K562 (cell line): ENCODE measurements around the gene TBXA2R. TPM values are rescaled to one million over a fixed set of nuclear protein-coding genes. Genes with fewer than 3 reads are reported as not detected.

Experiments
- ATF1 ChIP-seq, 2 experiments: fragments of 450-650 bp in 1 of 2; IDR thresholded peaks; 2 replicates each; pipeline ENCODE4 v1.6.1; 2016; ENCODE audit warnings: missing compliant biosample characterization in 1 of 2, missing genetic modification characterization in 1 of 2
- ATF7 ChIP-seq: fragments of 450-650 bp; IDR thresholded peaks from 2 replicates; pipeline ENCODE4 v1.7.1; 2014; ENCODE audit warnings: mild to moderate bottlenecking, moderate library complexity
- CBFA2T3 ChIP-seq: fragments of 450-650 bp; IDR thresholded peaks from 2 replicates; pipeline ENCODE4 v1.6.1; 2017
- DPF2 ChIP-seq: fragments of 450-650 bp; IDR thresholded peaks from 2 replicates; pipeline ENCODE4 v1.6.1; 2016
- HMGN3 ChIP-seq: IDR thresholded peaks from 2 replicates; pipeline ENCODE4 v1.6.1; 2011; ENCODE audit warnings: borderline replicate concordance, low read depth, mild to moderate bottlenecking, mixed read lengths, low read length; ENCODE audit not compliant: insufficient read length; ENCODE audit errors: extremely low read depth
- HNRNPK ChIP-seq: fragments of 200-400 bp; formaldehyde crosslinking; IDR thresholded peaks from one replicate; pipeline ENCODE4 v1.6.1; 2018; ENCODE audit warnings: mild to moderate bottlenecking, low read depth, low read length; ENCODE audit not compliant: poor library complexity, severe bottlenecking
- JUN ChIP-seq, 2 experiments: sonication (generic) in 1 of 2; formaldehyde crosslinking in 1 of 2; IDR thresholded peaks; 2 replicates each; pipeline versions ENCODE4 v1.6.1 to v1.8.0; 2012 to 2022; ENCODE audit warnings: borderline replicate concordance in 2 of 2, mild to moderate bottlenecking in 2 of 2, improper control_type of control experiment in 1 of 2, low read depth in 1 of 2, low read length in 1 of 2, missing genetic modification reagents in 1 of 2
- KAT7 ChIP-seq: sonication (generic); formaldehyde crosslinking; IDR thresholded peaks from 2 replicates; pipeline ENCODE4 v1.8.0; 2022; ENCODE audit warnings: missing genetic modification reagents, mild to moderate bottlenecking, borderline replicate concordance
- KLF13 ChIP-seq: fragments of 450-650 bp; IDR thresholded peaks from 2 replicates; pipeline ENCODE4 v1.6.1; 2016; ENCODE audit warnings: missing genetic modification characterization, low read depth, mild to moderate bottlenecking, missing compliant biosample characterization, moderate library complexity, borderline replicate concordance
- MBD2 ChIP-seq: sonication (generic); IDR thresholded peaks from 2 replicates; pipeline ENCODE4 v1.6.1; 2016; ENCODE audit warnings: low read depth, borderline replicate concordance
- MEIS2 ChIP-seq: fragments of 450-650 bp; IDR thresholded peaks from 2 replicates; pipeline ENCODE4 v1.6.1; 2014; ENCODE audit warnings: mild to moderate bottlenecking; ENCODE audit not compliant: partially characterized antibody
- MLX ChIP-seq, 2 experiments: fragments of 450-650 bp in 1 of 2; sonication (generic) in 1 of 2; formaldehyde crosslinking; conservative IDR thresholded peaks; 2 replicates each; pipeline versions ENCODE4 v1.4.0 to v1.8.1; 2020 to 2022; ENCODE audit warnings: mild to moderate bottlenecking in 1 of 2, missing genetic modification reagents in 1 of 2
- NR2F6 ChIP-seq: fragments of 450-650 bp; formaldehyde crosslinking; IDR thresholded peaks from 2 replicates; pipeline ENCODE4 v1.4.0; 2020; ENCODE audit warnings: mild to moderate bottlenecking
- NRF1 ChIP-seq, 2 experiments: fragments of 450-650 bp; IDR thresholded peaks in 1 of 2; conservative IDR thresholded peaks in 1 of 2; 2 replicates each; pipeline ENCODE4 v1.6.1; 2014; ENCODE audit warnings: mild to moderate bottlenecking in 2 of 2
- PYGO2 ChIP-seq: fragments of 450-650 bp; IDR thresholded peaks from 2 replicates; pipeline ENCODE4 v1.6.1; 2016; ENCODE audit warnings: mild to moderate bottlenecking, missing genetic modification characterization, moderate library complexity, missing compliant biosample characterization
- RCOR1 ChIP-seq, 2 experiments: IDR thresholded peaks; 2 replicates each; pipeline ENCODE4 v1.6.1; 2012; ENCODE audit warnings: low read depth in 2 of 2, low read length in 2 of 2, borderline replicate concordance in 1 of 2, improper control_type of control experiment in 1 of 2
- SMARCE1 ChIP-seq: fragments of 450-650 bp; IDR thresholded peaks from 2 replicates; pipeline ENCODE4 v1.7.1; 2016; ENCODE audit warnings: mild to moderate bottlenecking
- ZNF639 ChIP-seq, 2 experiments: fragments of 200-800 bp in 1 of 2; sonication (Bioruptor generic) in 1 of 2; sonication (generic) in 1 of 2; formaldehyde crosslinking in 1 of 2; IDR thresholded peaks in 1 of 2; conservative IDR thresholded peaks in 1 of 2; 2 replicates each; pipeline versions ENCODE4 v1.5.0 to v1.6.1; 2016 to 2020; ENCODE audit warnings: missing compliant biosample characterization in 1 of 2, missing genetic modification characterization in 1 of 2, missing genetic modification reagents in 1 of 2
- ZNF699 ChIP-seq: fragments of 250-450 bp; sonication (Bioruptor Pico); IDR thresholded peaks from 2 replicates; pipeline ENCODE4 v1.8.0; 2021; ENCODE audit warnings: mild to moderate bottlenecking, moderate library complexity; ENCODE audit not compliant: insufficient replicate concordance
- polyA plus RNA-seq, 8 experiments: library from polyadenylated mRNA; depleted of rRNA in 4 of 8; stranded (reverse) in 5 of 8; unstranded in 3 of 8; fragments of >200 nt; fragmentation: Nextera tagmentation in 2 of 8; fragmentation: Illumina TruSeq in 1 of 8; extraction: Ambion mirVana in 2 of 8; extraction: Trizol in 1 of 8; gene quantifications; 2 replicates each; pipeline versions ENCODE4 v1.2.1 to v1.2.3, GENCODE V29; 2011 to 2014; ENCODE audit warnings: inconsistent platforms in 1 of 8, missing spikeins in 1 of 8
- total RNA-seq, 7 experiments: library from RNA; depleted of rRNA in 6 of 7; stranded (reverse); fragments of >200 nt in 6 of 7; fragmentation: Illumina TruSeq in 2 of 7; extraction: Trizol in 2 of 7; gene quantifications; 2 replicates each; pipeline versions ENCODE4 v1.2.1 to v1.2.3, GENCODE V29; 2011 to 2021; ENCODE audit warnings: low replicate concordance in 1 of 7
- TF ChIP-seq, protein P1 (sequence below), 2 experiments: fragments of 450-650 bp in 1 of 2; sonication (generic) in 1 of 2; formaldehyde crosslinking in 1 of 2; IDR thresholded peaks in 1 of 2; conservative IDR thresholded peaks in 1 of 2; 2 replicates each; pipeline versions ENCODE4 v1.6.1 to v1.8.1; 2016 to 2023; ENCODE audit warnings: mild to moderate bottlenecking in 2 of 2, moderate library complexity in 2 of 2, inconsistent platforms in 1 of 2, missing genetic modification reagents in 1 of 2
- TF ChIP-seq, protein P2 (sequence below): fragments of 450-650 bp; IDR thresholded peaks from 2 replicates; pipeline ENCODE4 v1.6.1; 2016
- TF ChIP-seq, protein P3 (sequence below): fragments of 250-450 bp; sonication (Bioruptor Pico); IDR thresholded peaks from 2 replicates; pipeline ENCODE4 v1.5.0; 2021

Gene TBXA2R
- total and polyA plus RNA-seq, 9 of the 15 experiments (the other 6 are each of a cell fraction or from before 2014, with no cell fraction given) = 1.5 to 24.0 (median 2.8) TPM

DNA sequence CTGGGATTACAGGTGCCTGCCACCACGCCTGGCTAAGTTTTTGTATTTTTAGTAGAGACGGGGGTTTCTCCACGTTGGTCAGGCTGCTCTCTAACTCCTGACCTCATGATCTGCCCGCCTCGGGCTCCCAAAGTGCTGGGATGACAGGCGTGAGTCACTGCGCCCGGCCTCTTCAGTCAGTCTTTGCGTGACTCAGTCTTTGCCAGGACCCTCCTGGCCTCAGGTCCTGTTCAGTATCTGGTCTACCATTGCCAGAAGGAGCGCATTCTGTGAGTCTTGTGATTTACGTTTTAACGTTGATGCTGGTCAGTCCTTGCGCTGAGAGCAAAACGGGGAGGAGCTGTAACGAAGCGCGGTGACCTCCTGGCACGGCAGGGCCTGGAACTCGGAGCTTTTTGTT is 41.5 kb downstream of the TBXA2R start (continued):
- TF ChIP-seq, protein P1, sequence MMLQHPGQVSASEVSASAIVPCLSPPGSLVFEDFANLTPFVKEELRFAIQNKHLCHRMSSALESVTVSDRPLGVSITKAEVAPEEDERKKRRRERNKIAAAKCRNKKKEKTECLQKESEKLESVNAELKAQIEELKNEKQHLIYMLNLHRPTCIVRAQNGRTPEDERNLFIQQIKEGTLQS (IDR thresholded peaks at IDR 0.05) = peak; percentile 81
- TF ChIP-seq, protein P1 (CRISPR knock-in tag; conservative IDR thresholded peaks at IDR 0.05) = no peak
- TF ChIP-seq CBFA2T3 (0 out of 2 replicates have a peak, but pooled peaks have one; percentile 9), SMARCE1 (peak; percentile 49; the same call in 1 of the 2 replicates), ZNF699 (CRISPR knock-in tag) (no peak), MBD2 (no peak), HNRNPK (no peak), ATF7 (no peak), DPF2 (0 out of 2 replicates have a peak, but pooled peaks have one; percentile 43), RCOR1 (IDR thresholded peaks at IDR 0.05; ENCODE audit: borderline replicate concordance in 1 of 2, low read depth in 2 of 2, low read length in 2 of 2) (no peak), MLX (CRISPR knock-in tag; conservative IDR thresholded peaks at IDR 0.05) (no peak), JUN (IDR thresholded peaks at IDR 0.05; ENCODE audit: borderline replicate concordance, low read depth, low read length) (peak; percentile 71; the same call in 1 of the 2 replicates), JUN (CRISPR knock-in tag; IDR thresholded peaks at IDR 0.05; ENCODE audit: borderline replicate concordance) (no peak), MEIS2 (peak; percentile 58), ATF1 (CRISPR knock-in tag; IDR thresholded peaks at IDR 0.05) (no peak), ATF1 (tag; IDR thresholded peaks at IDR 0.05) (no peak), ZNF639 (CRISPR knock-in tag; conservative IDR thresholded peaks at IDR 0.05 in 1 of 2, IDR thresholded peaks at IDR 0.05 in 1 of 2) (no peak), NR2F6 (no peak), KAT7 (no peak), HMGN3 (no peak), NRF1 (conservative IDR thresholded peaks at IDR 0.05 in 1 of 2, IDR thresholded peaks at IDR 0.05 in 1 of 2) (peak in 1 of 2 experiments; percentile 28; a peak in 1 of 4 replicates), PYGO2 (tag) (no peak), KLF13 (tag) (no peak)
- TF ChIP-seq, protein P2, sequence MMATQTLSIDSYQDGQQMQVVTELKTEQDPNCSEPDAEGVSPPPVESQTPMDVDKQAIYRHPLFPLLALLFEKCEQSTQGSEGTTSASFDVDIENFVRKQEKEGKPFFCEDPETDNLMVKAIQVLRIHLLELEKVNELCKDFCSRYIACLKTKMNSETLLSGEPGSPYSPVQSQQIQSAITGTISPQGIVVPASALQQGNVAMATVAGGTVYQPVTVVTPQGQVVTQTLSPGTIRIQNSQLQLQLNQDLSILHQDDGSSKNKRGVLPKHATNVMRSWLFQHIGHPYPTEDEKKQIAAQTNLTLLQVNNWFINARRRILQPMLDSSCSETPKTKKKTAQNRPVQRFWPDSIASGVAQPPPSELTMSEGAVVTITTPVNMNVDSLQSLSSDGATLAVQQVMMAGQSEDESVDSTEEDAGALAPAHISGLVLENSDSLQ = peak; percentile 52; the same call in 1 of the 2 replicates
- TF ChIP-seq, protein P3, sequence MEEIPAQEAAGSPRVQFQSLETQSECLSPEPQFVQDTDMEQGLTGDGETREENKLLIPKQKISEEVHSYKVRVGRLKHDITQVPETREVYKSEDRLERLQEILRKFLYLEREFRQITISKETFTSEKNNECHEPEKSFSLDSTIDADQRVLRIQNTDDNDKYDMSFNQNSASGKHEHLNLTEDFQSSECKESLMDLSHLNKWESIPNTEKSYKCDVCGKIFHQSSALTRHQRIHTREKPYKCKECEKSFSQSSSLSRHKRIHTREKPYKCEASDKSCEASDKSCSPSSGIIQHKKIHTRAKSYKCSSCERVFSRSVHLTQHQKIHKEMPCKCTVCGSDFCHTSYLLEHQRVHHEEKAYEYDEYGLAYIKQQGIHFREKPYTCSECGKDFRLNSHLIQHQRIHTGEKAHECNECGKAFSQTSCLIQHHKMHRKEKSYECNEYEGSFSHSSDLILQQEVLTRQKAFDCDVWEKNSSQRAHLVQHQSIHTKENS (CRISPR knock-in tag) = no peak
